Keratinocyte (primary cell): ENCODE measurements around the gene SLIT3. TPM values are rescaled to one million over a fixed set of nuclear protein-coding genes. Genes with fewer than 3 reads are reported as not detected.

ENCODE experiments used
- DNase-seq: peaks from one replicate; pipeline ENCODE4 v3.0.0-alpha.2; 2011; ENCODE audit warnings: low read depth, missing footprints, low spot score
- FAIRE-seq: peaks from 2 replicates; lab custom pipeline; 2011; peaks lifted over from hg19 to GRCh38; lab: Jason Lieb, UNC
- H2AFZ ChIP-seq: 2 replicates; pipeline ENCODE4 v1.6.0; 2012; ENCODE audit warnings: low read length, control low read depth, inconsistent platforms; ENCODE audit not compliant: control insufficient read depth
- H3K27ac ChIP-seq: 2 replicates; pipeline ENCODE4 v1.5.1; 2011; ENCODE audit warnings: low read length; ENCODE audit not compliant: control insufficient read depth, insufficient read depth
- H3K27me3 ChIP-seq: 3 replicates; pipeline ENCODE4 v1.6.0; 2011; ENCODE audit warnings: low read length; ENCODE audit not compliant: control insufficient read depth, insufficient read depth; ENCODE audit errors: extremely low read depth
- H3K36me3 ChIP-seq, 2 experiments: 2 replicates in 1 of 2; 3 replicates in 1 of 2; pipeline ENCODE4 v1.5.1; 2011; ENCODE audit warnings: low read length in 2 of 2, mild to moderate bottlenecking in 1 of 2; ENCODE audit not compliant: control insufficient read depth in 2 of 2, insufficient read depth in 2 of 2; ENCODE audit errors: extremely low read depth in 1 of 2
- H3K4me1 ChIP-seq: 3 replicates; pipeline ENCODE4 v1.5.1; 2011; ENCODE audit warnings: low read length; ENCODE audit not compliant: control insufficient read depth, insufficient read depth; ENCODE audit errors: extremely low read depth
- H3K4me2 ChIP-seq: 3 replicates; pipeline ENCODE4 v1.6.0; 2011; ENCODE audit warnings: low read depth, low read length; ENCODE audit not compliant: control insufficient read depth, insufficient read depth; ENCODE audit errors: extremely low read depth
- H3K4me3 ChIP-seq, 3 experiments: fragments of 200-600 bp in 1 of 3; sonication (generic) in 1 of 3; 2 replicates in 2 of 3; 3 replicates in 1 of 3; pipeline ENCODE4 v1.5.1; 2011 to 2016; ENCODE audit warnings: low read length in 3 of 3, mild to moderate bottlenecking in 3 of 3, control low read depth in 2 of 3, inconsistent platforms in 1 of 3, low read depth in 1 of 3, mixed read lengths in 1 of 3, mixed run types in 1 of 3, moderate library complexity in 1 of 3; ENCODE audit not compliant: control insufficient read depth in 2 of 3, insufficient read depth in 2 of 3; ENCODE audit errors: extremely low read depth in 1 of 3
- H3K79me2 ChIP-seq: 2 replicates; pipeline ENCODE4 v1.6.0; 2012; ENCODE audit warnings: low read length; ENCODE audit not compliant: control insufficient read depth, insufficient read depth
- H3K9ac ChIP-seq: 3 replicates; pipeline ENCODE4 v1.6.0; 2011; ENCODE audit warnings: low read length; ENCODE audit not compliant: control insufficient read depth, insufficient read depth; ENCODE audit errors: extremely low read depth
- H3K9me1 ChIP-seq: 3 replicates; pipeline ENCODE4 v1.6.0; 2011; ENCODE audit warnings: low read length; ENCODE audit not compliant: control insufficient read depth, insufficient read depth; ENCODE audit errors: extremely low read depth
- H3K9me3 ChIP-seq: 2 replicates; pipeline ENCODE4 v1.5.1; 2012; ENCODE audit warnings: low read depth, low read length; ENCODE audit not compliant: control insufficient read depth
- H4K20me1 ChIP-seq: 3 replicates; pipeline ENCODE4 v1.6.0; 2011; ENCODE audit warnings: low read length; ENCODE audit not compliant: control insufficient read depth, insufficient read depth; ENCODE audit errors: extremely low read depth
- CTCF ChIP-seq, 3 experiments: IDR thresholded peaks in 1 of 3; conservative IDR thresholded peaks in 1 of 3; optimal IDR thresholded peaks in 1 of 3; 2 replicates in 2 of 3; 3 replicates in 1 of 3; pipeline versions ENCODE3 to v1.5.1; 2011; ENCODE audit warnings: low read length in 3 of 3, mild to moderate bottlenecking in 3 of 3, moderate library complexity in 2 of 3, control low read depth in 1 of 3, inconsistent platforms in 1 of 3; ENCODE audit not compliant: insufficient read depth in 2 of 3; ENCODE audit errors: extremely low read depth in 1 of 3
- EZH2 ChIP-seq: IDR thresholded peaks from one replicate; pipeline ENCODE4 v1.6.1; 2012; ENCODE audit warnings: inconsistent platforms, mild to moderate bottlenecking, low read length, moderate library complexity
- dilution Hi-C: fragments of 300-500 bp; cut with MboI; formaldehyde crosslinking; loops from one replicate; pipeline ENCODE4 v1.7.0; 2020; ENCODE audit warnings: low sequenced_read_pairs; ENCODE audit not compliant: extremely low pct_ligation_motif_present
- polyA plus RNA-seq, 5 experiments: library from polyadenylated mRNA; depleted of rRNA in 3 of 5; stranded (reverse) in 3 of 5; stranded (forward) in 1 of 5; unstranded in 1 of 5; fragments of >200 nt; gene quantifications; 1 replicate in 1 of 5; 2 replicates in 3 of 5; 3 replicates in 1 of 5; pipeline versions ENCODE4 v1.2.1 to v1.2.3, GENCODE V29; 2011 to 2012; ENCODE audit warnings: missing spikeins in 2 of 5, low read depth in 1 of 5, low replicate concordance in 1 of 5

The SLIT3 gene
- polyA plus RNA-seq, 1 donor (not counting 4 experiments of a cell fraction or from before 2014, with no cell fraction given), result 2.4 TPM

- Histone ChIP-seq H3K4me3 (no peak overlapping the region), H2AFZ (no peak overlapping the region), H4K20me1 (no peaks in the 10 kb centered on the region), H3K9me1 (no peaks in the 10 kb centered on the region), H3K9ac (no peak overlapping the region), H3K4me2 (no peak overlapping the region), H3K4me1 (no peaks in the 10 kb centered on the region), H3K27me3 (no peaks in the 10 kb centered on the region), H3K27ac (no peak overlapping the region), H3K36me3 (no peaks in the 10 kb centered on the region), H3K9me3 (no peaks in the 10 kb centered on the region), H3K79me2 (no peaks in the 10 kb centered on the region)
- FAIRE-seq (no peak), DNase-seq (no peak)
- dilution Hi-C loops, result no loop called here
- no peak for TF ChIP-seq CTCF (optimal IDR thresholded peaks at IDR 0.05 in 1 of 3, IDR thresholded peaks at IDR 0.05 in 1 of 3, conservative IDR thresholded peaks at IDR 0.05 in 1 of 3; ENCODE audit: extremely low read depth in 1 of 3, insufficient read depth in 2 of 3, low read length in 3 of 3)
- no peak for TF ChIP-seq EZH2
These were observed 484.3 kb downstream of the SLIT3 start for GRCh38 chr5:168816661-168817060.

GRCh38 chr5:168813184-168813968 lies 487.6 kb downstream of the SLIT3 start:
- H3K4me3 ChIP-seq, result no peak overlapping the region
- H3K36me3 ChIP-seq, result no peaks in the 10 kb centered on the region
- FAIRE-seq, result no peak
- no peak overlapping the region for H3K9ac ChIP-seq
- no peaks in the 10 kb centered on the region for H3K9me1 ChIP-seq
- no peaks in the 10 kb centered on the region for H3K9me3 ChIP-seq
- TF ChIP-seq EZH2 (no peak), CTCF (optimal IDR thresholded peaks at IDR 0.05 in 1 of 3, IDR thresholded peaks at IDR 0.05 in 1 of 3, conservative IDR thresholded peaks at IDR 0.05 in 1 of 3; ENCODE audit: extremely low read depth in 1 of 3, insufficient read depth in 2 of 3, low read length in 3 of 3) (no peak)
- H3K79me2 ChIP-seq, result no peaks in the 10 kb centered on the region
- no peak overlapping the region for H3K27ac ChIP-seq
- no peaks in the 10 kb centered on the region for H3K4me1 ChIP-seq
- no peak overlapping the region for H3K4me2 ChIP-seq
- H3K27me3 ChIP-seq, result no peaks in the 10 kb centered on the region
- no peak overlapping the region for H2AFZ ChIP-seq
- dilution Hi-C loops, result no loop called here
- no peaks in the 10 kb centered on the region for H4K20me1 ChIP-seq
- no peak for DNase-seq
